HG03442 (cell line): Measurements from ENCODE around the gene GUCY1A1.

ENCODE experiments used
- ATAC-seq: cut with Tn5 transposase; IDR thresholded peaks from one replicate; pipeline ENCODE4 v1.9.1; 2021; ENCODE audit warnings: mild to moderate bottlenecking, moderate library complexity; ENCODE audit not compliant: unreplicated experiment

Gene GUCY1A1

DNA sequence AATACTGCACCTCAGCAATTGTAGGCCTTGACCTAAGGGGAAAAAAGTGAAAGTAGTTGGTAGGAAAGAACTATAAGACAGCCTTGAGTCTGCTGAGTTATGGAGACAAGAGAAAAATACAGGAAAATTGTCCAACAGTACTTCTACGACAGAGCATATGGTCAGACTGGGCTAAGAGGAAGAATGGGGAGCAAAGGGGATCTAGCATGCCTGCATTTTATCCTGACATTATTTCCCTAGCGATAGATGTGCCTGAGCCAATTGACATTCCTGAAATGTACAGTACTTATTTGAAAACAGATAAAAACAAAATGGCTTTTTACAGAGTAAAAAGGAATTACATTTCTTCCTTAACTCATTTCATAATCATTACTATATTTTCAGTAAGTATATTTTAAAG is 22.2 kb downstream of the GUCY1A1 start:
- ATAC-seq = no peak

DNA sequence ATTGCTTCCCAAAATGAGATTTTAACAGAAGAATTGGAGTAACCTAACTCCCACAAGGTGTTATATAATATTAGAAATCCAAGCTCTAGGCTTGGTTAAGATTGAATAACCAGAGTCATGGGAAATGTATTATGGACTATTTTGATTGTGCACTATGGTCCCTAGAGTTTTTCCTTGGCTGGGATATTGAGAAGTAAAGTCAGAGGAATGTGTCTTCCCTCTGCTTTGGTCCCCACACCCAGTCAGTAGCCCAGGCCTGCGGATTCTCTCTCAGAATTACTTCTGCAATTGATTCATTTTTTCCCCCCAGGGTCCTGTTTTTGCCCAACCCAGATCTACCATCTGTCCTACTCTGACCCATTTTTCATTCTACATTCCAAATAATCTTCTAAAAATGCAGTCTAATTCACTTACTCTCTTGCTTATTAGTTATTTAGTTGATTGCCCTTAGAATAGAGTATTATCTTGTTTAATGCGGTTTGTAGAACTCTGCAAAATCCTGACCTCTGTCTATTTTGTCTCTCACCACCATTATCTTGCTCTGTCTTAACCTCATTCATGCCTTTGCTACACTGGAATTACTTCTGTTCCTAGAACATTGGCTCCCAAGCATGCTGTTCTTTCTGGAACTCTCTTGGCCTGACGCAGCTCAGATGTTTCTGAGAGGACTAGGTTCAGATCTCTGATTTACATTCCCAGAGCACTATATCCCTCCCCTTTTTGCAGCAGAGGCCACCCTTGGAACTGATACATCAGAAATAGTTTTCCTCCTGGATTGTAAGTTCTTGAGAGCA is 23.6 kb downstream of the GUCY1A1 start:
- no peak for ATAC-seq

DNA sequence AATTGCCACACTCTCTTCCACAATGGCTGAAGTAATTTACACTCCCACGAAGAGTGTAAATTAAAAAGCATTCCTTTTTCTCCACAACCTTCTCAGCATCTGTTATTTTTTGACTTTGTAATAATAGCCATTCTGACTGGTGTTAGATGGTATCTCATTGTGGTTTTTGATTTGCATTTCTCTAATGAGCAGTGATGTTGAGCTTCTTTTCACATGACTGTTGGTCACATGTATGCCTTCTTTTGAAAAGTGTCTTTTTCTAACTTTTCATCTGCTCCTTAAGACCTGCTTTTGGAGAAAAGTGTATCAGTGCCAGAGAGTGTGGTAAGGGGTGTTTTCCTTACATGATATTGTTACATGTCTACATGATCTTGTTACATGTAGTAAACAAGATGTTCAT is 25.7 kb downstream of the GUCY1A1 start:
- no peak for ATAC-seq

DNA sequence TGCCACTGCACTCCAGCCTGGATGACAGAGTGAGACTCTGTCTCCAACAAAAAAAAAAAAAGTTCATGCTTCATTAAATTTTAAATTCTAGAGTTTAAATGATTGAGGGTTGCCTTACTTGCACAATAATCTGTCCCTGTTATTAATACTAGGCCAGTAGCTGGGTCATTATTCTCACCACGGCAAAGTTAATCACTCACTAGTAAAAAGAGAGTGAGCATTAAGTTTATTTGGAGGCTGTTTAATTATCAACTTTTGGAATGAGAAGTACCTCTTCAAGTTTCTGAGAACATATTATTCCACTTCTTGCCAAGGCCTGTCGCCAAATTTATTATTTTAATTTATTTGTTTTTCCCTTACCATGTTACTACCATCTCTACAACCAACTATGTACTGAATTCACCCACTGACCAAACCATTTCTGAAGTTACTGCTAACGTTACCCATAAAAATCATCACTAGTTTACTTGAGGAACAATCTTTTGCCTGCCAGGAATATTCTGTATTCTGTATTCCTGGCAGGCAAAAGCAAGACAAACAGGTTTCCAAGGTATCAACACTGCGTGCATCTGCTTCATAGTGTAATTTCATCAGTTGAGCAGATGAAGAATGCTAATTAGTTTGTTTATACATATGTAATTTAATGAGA is 26.5 kb downstream of the GUCY1A1 start:
- ATAC-seq = no peak

DNA sequence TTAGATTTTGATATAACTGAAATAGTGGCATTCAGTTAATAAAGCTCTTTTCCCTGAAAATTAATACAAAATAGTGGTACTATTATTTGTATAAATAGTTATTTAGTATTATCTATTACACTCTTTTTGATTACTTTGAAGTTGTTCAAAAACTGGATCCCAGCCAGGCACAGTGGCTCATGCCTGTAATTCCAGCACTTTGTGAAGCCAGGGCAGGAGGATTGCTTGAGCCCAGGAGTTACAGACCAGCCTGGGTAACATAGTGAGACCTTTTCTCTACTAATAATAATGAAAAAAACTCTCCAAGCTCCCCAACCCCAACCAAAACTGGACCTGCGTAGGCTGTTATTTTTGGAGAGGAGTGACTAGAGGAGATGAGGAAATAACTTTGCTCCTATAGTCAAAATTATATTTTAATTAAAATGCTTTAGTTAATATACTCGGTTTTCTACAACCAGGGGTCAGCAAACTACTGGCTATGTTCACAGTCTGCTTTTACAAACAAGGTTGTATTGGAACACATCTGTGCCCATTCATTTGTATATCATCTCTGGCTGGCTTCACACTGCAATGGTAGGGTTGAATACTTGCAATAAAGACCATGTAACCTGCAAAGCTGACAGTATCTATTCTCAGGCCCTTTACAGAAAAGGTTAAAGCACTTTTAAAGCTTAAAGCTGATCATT is 27.6 kb downstream of the GUCY1A1 start:
- no peak for ATAC-seq

DNA sequence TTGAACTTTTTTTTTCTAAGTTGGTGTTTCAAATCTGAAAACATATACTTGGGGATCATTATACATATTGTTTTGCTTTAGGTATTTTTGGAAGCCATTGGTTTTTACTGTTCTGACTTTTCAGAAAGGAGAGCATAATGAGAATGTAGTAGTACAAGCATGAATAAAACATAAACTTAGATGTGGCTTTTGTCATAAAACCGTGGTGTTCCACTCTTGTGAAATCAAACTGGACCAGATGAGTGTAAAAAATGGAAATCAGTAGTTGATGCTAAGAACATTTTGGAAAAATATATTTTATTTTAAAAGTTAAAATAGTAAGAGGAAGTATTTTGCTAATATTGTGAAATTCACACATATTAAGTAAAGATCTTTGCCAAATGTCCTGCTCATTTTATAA is 29.6 kb downstream of the GUCY1A1 start:
- ATAC-seq = no peak

DNA sequence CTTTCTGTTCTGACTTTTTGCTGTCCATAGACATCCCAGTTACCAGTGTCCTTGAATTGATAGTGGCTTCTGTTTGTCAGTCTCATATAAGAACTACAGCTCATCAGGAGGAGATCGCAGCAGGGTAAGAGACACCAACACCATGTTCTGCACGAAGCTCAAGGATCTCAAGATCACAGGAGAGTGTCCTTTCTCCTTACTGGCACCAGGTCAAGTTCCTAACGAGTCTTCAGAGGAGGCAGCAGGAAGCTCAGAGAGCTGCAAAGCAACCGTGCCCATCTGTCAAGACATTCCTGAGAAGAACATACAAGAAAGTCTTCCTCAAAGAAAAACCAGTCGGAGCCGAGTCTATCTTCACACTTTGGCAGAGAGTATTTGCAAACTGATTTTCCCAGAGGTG is 30.1 kb downstream of the GUCY1A1 start:
- no peak for ATAC-seq

DNA sequence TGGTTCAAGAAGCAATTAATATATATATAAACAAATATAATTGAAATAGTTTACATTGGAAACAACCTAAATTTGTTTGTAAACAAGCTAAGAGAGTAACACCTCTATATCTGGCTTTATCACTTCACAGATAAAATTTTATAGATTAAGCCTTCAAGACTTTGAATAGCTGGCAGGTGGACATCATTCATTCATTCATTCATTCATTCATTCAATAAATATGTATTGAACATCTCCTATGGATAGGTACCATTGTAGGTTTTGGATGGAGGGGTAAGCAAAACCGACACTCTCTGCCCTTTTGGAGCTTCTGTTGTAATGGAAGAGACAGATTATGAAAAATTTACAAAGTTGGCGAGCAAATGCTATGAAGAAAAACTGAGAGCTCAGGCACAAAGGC is 35.2 kb downstream of the GUCY1A1 start:
- ATAC-seq = no peak

DNA sequence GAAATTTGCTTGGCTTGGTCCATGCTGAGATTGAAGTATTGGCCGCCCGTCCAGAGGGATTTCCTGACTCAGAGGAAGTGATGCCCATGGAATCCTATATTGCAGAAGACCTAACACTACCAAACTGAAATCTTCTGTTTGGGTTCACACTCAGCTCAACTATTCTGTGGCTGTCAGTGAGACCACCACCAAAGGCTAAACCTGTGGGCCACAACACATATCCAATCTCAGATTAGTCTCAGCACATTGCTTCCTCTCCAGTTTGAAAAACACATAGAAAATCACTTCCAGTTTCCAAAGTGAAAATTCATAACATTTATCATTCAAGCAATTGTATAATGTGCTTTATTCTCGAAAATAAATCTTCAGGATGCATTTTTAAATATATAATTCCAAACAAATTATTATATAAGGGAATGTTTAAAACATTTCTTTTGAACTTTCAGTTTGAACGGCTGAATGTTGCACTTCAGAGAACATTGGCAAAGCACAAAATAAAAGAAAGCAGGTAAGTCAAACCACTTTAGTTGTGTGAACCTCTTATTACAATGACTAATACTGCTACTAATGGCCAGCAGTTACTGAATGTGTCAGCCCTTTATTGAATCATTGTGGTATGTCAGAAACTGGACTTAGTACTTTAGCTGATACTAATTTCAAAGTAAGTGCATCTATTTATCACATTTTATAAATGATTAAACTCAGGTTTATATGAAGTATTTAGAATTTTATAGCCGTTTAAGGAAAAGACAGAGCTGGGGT is 37.0 kb downstream of the GUCY1A1 start:
- peak; percentile 90 for ATAC-seq

DNA sequence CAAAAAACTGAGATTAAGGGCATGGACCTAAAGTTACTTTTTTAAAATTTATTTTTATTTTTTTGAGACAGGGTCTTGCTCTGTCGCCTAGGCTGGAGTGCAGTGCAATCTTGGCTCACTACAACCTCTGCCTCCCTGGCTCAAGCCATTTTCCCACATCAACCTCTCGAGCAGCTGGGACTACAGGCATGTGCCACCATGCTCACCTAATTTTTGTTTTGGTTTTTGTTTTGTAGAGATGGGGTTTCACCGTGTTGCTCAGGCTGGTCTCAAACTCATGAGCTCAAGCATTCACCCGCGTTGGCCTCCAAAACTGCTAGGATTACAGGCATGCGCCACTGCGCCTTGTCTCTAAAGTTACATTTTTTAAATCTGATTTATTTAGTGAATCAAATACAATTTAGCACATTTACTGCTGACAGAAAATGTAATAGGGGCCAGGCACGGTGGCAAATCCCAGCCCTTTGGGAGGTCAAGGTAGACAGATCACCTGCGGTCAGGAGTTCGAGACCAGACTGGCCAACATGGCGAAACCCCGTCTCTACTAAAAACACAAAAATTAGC is 38.3 kb downstream of the GUCY1A1 start:
- no peak for ATAC-seq

DNA sequence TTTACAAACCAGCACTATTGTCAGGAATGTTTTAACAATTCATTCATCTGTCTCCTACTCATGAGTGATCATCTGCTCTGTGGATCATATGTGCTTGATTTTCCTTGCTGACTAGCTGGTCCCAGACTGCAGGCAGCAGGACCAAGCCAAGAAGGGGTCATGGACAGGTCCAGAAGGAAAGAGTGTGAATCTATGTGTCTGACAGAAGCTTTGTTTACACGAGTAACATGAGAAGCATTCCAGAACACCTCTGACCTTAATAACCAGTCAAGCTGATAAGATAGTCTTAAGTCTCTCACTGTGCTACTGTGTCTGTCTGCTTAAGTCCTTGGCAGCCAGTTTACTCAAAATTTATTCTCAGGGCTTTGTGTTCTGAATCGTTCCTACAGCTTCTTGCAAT is 39.0 kb downstream of the GUCY1A1 start:
- ATAC-seq = no peak

DNA sequence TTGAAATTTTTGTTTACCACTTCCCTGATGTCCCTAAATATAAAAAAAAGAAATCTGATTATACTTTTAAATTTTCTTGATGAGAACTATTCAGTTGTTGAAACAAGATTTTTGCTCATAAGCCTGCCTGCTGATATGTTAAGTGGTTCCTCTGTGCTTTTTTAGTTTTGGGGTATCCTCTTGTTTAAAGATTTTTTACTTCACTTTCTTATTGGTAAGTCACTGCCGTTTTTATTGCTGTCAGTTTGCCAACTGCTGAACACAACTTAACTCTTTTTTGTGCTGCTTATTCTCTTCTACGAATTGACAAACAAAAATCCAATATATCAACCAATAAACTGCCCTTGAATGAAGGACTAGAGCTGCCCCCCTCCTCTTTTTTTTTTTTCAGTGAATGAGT is 39.5 kb downstream of the GUCY1A1 start:
- ATAC-seq = no peak

DNA sequence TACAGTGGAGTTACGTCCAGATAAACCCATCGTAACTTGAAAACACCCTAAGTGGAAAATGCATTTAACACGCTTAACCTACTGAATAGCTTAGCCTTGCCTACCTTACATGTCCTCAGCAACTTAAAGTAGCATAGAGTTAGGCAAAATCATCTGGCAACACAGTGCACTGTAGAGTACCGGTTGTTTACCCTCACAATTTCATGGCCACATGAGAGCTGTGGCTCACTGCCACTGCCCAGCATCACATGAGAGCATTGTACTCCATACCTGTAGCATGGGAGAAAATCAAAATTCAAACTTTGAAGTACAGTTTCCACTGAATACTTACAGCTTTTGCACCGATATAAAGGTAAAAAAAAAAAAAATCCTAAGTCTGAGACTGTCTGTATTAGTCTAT is 40.6 kb downstream of the GUCY1A1 start:
- ATAC-seq = no peak

DNA sequence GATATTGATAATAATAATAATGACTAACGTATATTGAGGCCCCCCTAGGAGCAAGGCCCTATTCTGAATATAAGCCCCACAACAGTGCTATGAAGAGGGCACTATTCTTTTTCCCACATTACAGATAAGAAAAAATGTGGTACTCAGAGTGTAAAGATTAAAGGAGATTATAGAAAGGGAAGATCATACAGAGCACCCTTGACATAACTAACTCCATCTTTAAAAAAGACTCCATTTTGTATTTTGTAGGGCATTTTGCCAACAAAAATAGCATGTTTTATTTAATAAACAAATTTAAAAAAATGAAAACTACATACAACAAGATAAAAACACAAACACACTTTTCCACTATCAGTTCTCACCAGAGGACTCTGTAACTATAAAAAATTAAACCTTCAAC is 42.1 kb downstream of the GUCY1A1 start:
- no peak for ATAC-seq

DNA sequence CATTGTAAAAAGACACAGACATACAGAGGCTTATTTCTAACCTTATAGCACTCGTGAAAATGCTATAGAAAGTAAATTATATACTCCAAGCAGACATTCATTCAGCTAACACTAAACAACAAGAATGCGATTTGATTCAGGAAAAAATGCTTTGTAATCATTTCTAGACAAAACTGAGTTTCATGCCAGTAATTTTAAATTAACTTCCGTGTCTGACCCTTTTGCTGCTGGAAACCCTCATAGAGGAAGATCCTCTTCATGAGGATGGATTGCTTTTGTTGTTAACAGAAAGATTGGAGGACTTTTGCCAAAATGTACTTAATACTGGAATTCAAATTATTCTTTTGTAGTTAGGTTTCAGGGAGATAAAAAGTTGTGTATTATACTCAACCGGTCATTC is 43.3 kb downstream of the GUCY1A1 start:
- ATAC-seq = no peak

DNA sequence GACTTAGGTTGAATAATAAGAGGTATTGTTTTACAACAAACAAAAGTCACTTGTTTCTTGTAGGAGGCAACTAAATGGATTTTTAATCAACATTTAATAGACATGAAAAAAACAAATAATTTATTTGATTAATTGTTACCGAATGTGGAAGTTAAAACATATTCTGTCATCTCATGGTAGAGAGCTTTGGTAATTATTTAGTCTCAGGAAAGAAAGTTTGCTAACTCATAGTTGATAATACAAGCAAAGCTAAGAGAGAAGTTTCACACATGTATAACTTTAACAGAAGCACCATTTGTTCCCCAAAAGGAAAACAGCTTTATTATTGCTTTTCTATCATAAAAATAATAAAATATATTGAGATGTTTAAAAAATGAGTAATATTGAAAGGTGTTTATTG is 44.9 kb downstream of the GUCY1A1 start:
- ATAC-seq = no peak

DNA sequence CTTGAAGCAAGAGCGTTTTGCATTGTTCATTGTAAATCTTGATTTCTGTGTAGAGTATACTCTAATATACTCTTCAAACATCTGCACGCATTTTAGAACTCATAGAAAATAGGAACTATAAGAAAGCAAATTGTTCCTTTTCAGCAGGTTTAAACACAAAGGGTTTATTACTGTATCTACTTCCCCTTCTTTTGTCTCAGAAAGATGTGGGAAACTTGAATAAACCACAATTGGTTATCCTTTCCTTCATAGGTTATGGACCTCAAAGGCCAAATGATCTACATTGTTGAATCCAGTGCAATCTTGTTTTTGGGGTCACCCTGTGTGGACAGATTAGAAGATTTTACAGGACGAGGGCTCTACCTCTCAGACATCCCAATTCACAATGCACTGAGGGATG is 46.2 kb downstream of the GUCY1A1 start:
- ATAC-seq = no peak

DNA sequence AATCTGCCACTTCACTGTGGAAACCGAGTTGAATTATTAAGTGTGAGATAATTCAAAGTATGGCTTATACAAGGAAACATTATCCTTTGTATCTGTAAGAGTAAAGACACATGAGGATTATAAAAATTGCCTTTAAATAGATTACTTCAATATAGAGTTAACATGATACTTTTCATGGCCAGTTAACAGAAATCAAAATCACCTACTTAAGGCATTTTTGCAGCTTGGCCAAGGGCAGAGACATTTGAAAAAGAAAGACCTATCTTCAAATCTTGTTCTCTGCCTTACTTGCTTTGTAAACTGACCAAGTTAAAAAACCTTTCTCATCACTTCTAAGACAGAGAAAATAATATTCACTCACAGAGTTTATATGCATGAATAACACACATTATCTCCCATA is 47.3 kb downstream of the GUCY1A1 start:
- no peak for ATAC-seq

DNA sequence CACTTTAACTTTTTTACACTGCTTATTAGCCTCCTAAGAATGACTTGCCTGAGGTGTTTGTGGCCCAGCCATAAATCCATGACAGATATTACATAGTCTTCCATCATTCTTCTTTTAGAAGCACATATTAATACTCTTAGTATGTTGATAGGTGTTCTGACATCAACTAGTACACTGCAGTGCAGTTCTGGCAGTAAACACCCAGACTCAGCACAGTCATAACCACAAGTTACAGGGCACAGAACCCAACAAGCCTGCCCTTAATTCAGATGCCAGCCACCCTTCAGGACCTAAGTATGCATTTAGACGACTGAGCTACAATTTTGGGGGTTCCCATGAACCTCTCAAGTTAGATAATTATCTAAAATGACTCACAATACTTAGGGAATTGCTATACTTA is 55.7 kb downstream of the GUCY1A1 start:
- no peak for ATAC-seq

DNA sequence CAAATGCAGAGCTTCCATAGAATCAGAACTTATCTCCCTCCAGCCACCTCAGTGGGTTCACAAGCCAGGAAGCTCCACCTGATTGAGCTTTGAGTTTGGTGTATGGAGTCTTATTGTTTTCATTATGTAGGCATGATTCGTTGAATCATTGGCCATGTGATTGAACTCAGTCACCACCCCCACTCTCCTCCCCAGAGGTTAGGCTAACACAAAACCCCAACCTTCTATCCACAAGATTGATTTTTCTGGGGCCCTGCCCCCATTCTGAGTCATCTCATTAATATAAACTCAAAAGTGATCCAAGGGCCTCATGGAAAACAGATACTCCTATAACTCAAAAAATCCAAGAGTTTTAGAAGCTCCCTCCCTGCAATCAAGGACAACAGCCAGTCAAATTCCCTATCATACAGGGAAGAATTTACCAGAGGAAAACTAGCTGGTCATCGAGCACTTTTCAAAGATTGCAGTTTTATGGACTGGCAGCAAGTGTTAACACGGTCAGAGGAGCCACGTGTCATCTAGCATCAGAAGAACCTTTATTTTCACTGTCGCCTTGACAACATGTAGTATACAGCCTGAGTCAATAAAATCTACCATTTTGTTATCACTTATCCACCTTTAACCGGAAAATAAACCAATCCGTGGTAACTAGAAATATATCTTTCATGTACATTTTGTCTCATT is 56.3 kb downstream of the GUCY1A1 start:
- no peak for ATAC-seq

DNA sequence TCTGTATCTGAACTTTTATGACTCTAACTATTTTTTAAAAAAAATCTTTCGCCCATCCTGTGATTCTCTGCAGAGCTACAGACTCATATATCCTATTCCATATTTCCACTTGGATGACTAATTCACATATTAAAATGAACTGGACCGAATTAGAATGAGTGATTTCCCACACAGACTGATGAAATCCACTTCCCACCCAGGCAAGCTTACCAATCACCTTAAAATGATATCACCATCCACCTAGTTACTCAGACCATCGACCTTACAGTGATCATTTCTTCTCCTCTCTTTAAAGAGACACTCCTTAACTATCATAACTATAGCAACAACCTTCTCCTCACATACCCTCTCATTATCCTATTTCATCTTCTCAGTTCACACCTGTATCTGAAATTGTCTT is 58.1 kb downstream of the GUCY1A1 start:
- no peak for ATAC-seq
